GM12878 (cell line): Measurements from ENCODE around the gene SLU7. TPM values are rescaled to one million over a fixed set of nuclear protein-coding genes. Genes with fewer than 3 reads are reported as not detected.

Experiments
- ATAC-seq: fragments of 200-7000 bp; cut with Tn5 transposase; 3 replicates; pipeline ENCODE4 v1.9.1; 2020; ENCODE audit warnings: mild to moderate bottlenecking, moderate library complexity
- BruUV-seq: library from RNA; stranded (reverse); fragments of 400-500 nt; replicated peaks from 2 replicates; lab custom pipeline; 2021; lab: Mats Ljungman, UMichigan
- CTCF ChIA-PET: fragments of 300-600 bp; sonication (Branson Sonifier 250); formaldehyde crosslinking; extraction: SDS; loops from one replicate; lab custom pipeline; 2021; ENCODE audit warnings: inconsistent platforms; lab: Yijun Ruan, JAX
- POLR2A ChIA-PET: fragments of 350-600 bp; formaldehyde crosslinking; extraction: SDS; loops from one replicate; lab custom pipeline; 2021; ENCODE audit warnings: inconsistent platforms; lab: Charles Lee
- RAD21 ChIA-PET: fragments of 300-600 bp; sonication (Branson Sonifier 250); formaldehyde crosslinking; loops from one replicate; lab custom pipeline; 2023; ENCODE audit warnings: antibody characterized with exemption; ENCODE audit not compliant: unreplicated experiment; lab: Charles Lee
- SMC1A ChIA-PET: fragments of 300-600 bp; sonication (Branson Sonifier 250); formaldehyde crosslinking; loops from one replicate; lab custom pipeline; 2023; ENCODE audit not compliant: unreplicated experiment, uncharacterized antibody; lab: Charles Lee
- DNase-seq: peaks from one replicate; pipeline ENCODE4 v3.0.0-alpha.2; 2011; ENCODE audit warnings: low read depth, low spot score
- FAIRE-seq: peaks from 3 replicates; lab custom pipeline; 2011; peaks lifted over from hg19 to GRCh38; lab: Jason Lieb, UNC
- H2AFZ ChIP-seq: 2 replicates; pipeline ENCODE4 v1.6.0; 2011; ENCODE audit warnings: low read depth, low read length, control low read depth; ENCODE audit not compliant: control insufficient read depth
- H3K27ac ChIP-seq: 2 replicates; pipeline ENCODE4 v1.5.1; 2011; ENCODE audit warnings: control low read depth; ENCODE audit not compliant: control insufficient read depth, insufficient read depth
- H3K27me3 ChIP-seq, 2 experiments: replicated peaks in 1 of 2; 2 replicates each; pipeline versions ENCODE4 v1.6.0 to v1.6.1; 2011; ENCODE audit warnings: low read length in 1 of 2; ENCODE audit not compliant: control insufficient read depth in 2 of 2, insufficient read depth in 2 of 2
- H3K36me3 ChIP-seq, 2 experiments: 2 replicates each; pipeline ENCODE4 v1.5.1; 2011; ENCODE audit warnings: low read length in 1 of 2; ENCODE audit not compliant: control insufficient read depth in 2 of 2, insufficient read depth in 2 of 2
- H3K4me1 ChIP-seq: 2 replicates; pipeline ENCODE4 v1.6.1; 2011; ENCODE audit warnings: mild to moderate bottlenecking, low read length, moderate library complexity, mixed read lengths; ENCODE audit not compliant: control insufficient read depth, insufficient read depth
- H3K4me2 ChIP-seq: 2 replicates; pipeline ENCODE4 v1.6.0; 2011; ENCODE audit warnings: control low read depth; ENCODE audit not compliant: control insufficient read depth, insufficient read depth
- H3K4me3 ChIP-seq: fragments of 200-600 bp; sonication (generic); 2 replicates; pipeline ENCODE4 v1.5.1; 2016
- H3K79me2 ChIP-seq: 2 replicates; pipeline ENCODE4 v1.6.0; 2011; ENCODE audit warnings: low read length; ENCODE audit not compliant: control insufficient read depth, insufficient read depth
- H3K9ac ChIP-seq: 2 replicates; pipeline ENCODE4 v1.8.0; 2011; ENCODE audit warnings: low read length, control low read depth, mixed read lengths; ENCODE audit not compliant: control insufficient read depth, insufficient read depth
- H3K9me3 ChIP-seq: replicated peaks from 3 replicates; pipeline ENCODE4 v1.5.1; 2011; ENCODE audit warnings: mild to moderate bottlenecking, low read length; ENCODE audit not compliant: control insufficient read depth, insufficient read depth
- H4K20me1 ChIP-seq: 2 replicates; pipeline ENCODE4 v1.6.0; 2011; ENCODE audit not compliant: control insufficient read depth, insufficient read depth
- ATF7 ChIP-seq: fragments of 450-650 bp; IDR thresholded peaks from 2 replicates; pipeline ENCODE4 v1.6.1; 2016; ENCODE audit warnings: low read depth, mild to moderate bottlenecking
- FOXM1 ChIP-seq: IDR thresholded peaks from 2 replicates; pipeline ENCODE4 v1.6.1; 2012; ENCODE audit warnings: low read depth, mild to moderate bottlenecking, inconsistent platforms, low read length, moderate library complexity
- IKZF2 ChIP-seq, 2 experiments: fragments of 450-650 bp; IDR thresholded peaks; 2 replicates each; pipeline ENCODE4 v1.6.1; 2017; ENCODE audit warnings: mild to moderate bottlenecking in 2 of 2, moderate library complexity in 2 of 2
- NFXL1 ChIP-seq: fragments of 450-650 bp; IDR thresholded peaks from 2 replicates; pipeline ENCODE4 v1.6.1; 2017; ENCODE audit warnings: antibody characterized with exemption, mild to moderate bottlenecking, borderline replicate concordance
- NR2F1 ChIP-seq: fragments of 450-650 bp; conservative IDR thresholded peaks from 2 replicates; pipeline ENCODE4 v1.6.1; 2017; ENCODE audit warnings: mild to moderate bottlenecking
- RFX5 ChIP-seq: IDR thresholded peaks from 2 replicates; pipeline ENCODE4 v1.6.1; 2011; ENCODE audit warnings: low read depth, low read length, improper control_type of control experiment
- RUNX3 ChIP-seq: IDR thresholded peaks from 2 replicates; pipeline ENCODE4 v1.6.1; 2012; ENCODE audit warnings: low read length, inconsistent platforms
- SREBF1 ChIP-seq: IDR thresholded peaks from 2 replicates; pipeline ENCODE4 v1.6.1; 2012; ENCODE audit warnings: mild to moderate bottlenecking, low read length
- WGBS: methylation state at CpG from one replicate; pipeline ENCODE4 v1.1.6; 2016; ENCODE audit warnings: low lambda C conversion rate; ENCODE audit not compliant: insufficient replicate concordance, insufficient coverage; ENCODE audit errors: missing lambda C conversion rate; 5-methylcytosine and 5-hydroxymethylcytosine counted together
- in situ Hi-C: fragments of 300-500 bp; cut with MboI; formaldehyde crosslinking; loops from 9 replicates; pipeline ENCODE4 v1.14.3; 2018; ENCODE audit warnings: mixed read lengths
- intact Hi-C: fragments of 100-400 bp; cut with micrococcal nuclease; formaldehyde crosslinking; loops from one replicate; pipeline ENCODE4 v1.14.2; 2022; ENCODE audit not compliant: unreplicated experiment
- polyA plus RNA-seq, 11 experiments: library from polyadenylated mRNA; depleted of rRNA in 4 of 11; unstranded in 6 of 11; stranded (reverse) in 5 of 11; fragments of >200 nt; fragmentation: Nextera tagmentation in 4 of 11; fragmentation: Illumina TruSeq in 1 of 11; extraction: Ambion mirVana in 4 of 11; extraction: Trizol in 1 of 11; gene quantifications; 1 replicate in 1 of 11; 2 replicates in 10 of 11; pipeline versions ENCODE4 v1.2.1 to v1.2.3, GENCODE V29; 2011 to 2016; ENCODE audit warnings: inconsistent platforms in 2 of 11, missing spikeins in 2 of 11, low read depth in 1 of 11
- total RNA-seq, 4 experiments: library from RNA; depleted of rRNA in 3 of 4; stranded (reverse); fragments of >200 nt in 3 of 4; fragmentation: Illumina TruSeq in 1 of 4; extraction: Trizol in 1 of 4; gene quantifications; 2 replicates each; pipeline versions ENCODE4 v1.2.1 to v1.2.3, GENCODE V29; 2013 to 2021
- TF ChIP-seq, protein P1 (sequence below): fragments of 450-650 bp; formaldehyde crosslinking; IDR thresholded peaks from 2 replicates; pipeline ENCODE4 v1.4.0; 2022; ENCODE audit warnings: mild to moderate bottlenecking, moderate library complexity
- TF ChIP-seq, protein P2 (sequence below): fragments of 450-650 bp; IDR thresholded peaks from 2 replicates; pipeline ENCODE4 v1.6.1; 2016; ENCODE audit warnings: mild to moderate bottlenecking, moderate library complexity, borderline replicate concordance
- TF ChIP-seq, protein P3 (sequence below): IDR thresholded peaks from 2 replicates; pipeline ENCODE4 v1.6.1; 2012; ENCODE audit warnings: low read depth, low read length, improper control_type of control experiment

Gene SLU7
- total and polyA plus RNA-seq, 10 of the 15 experiments (the other 5 are each of a cell fraction or from before 2014, with no cell fraction given) = 32.7 to 55.2 (median 46.6) TPM

- Histone ChIP-seq H3K4me3 (no peak overlapping the region), H3K9ac (no peak overlapping the region), H3K27ac (no peak overlapping the region), H4K20me1 (no peaks in the 10 kb centered on the region), H3K4me1 (no peaks in the 10 kb centered on the region), H2AFZ (no peak overlapping the region), H3K27me3 (peaks cover 0 to 5% of the 10 kb centered on the region in 2 experiments; a peak in 1 of 4 replicates), H3K79me2 (no peaks in the 10 kb centered on the region), H3K9me3 (no peaks in the 10 kb centered on the region), H3K4me2 (no peak overlapping the region), H3K36me3 (no peaks in the 10 kb centered on the region)
- in situ Hi-C loops = no loop called here
- POLR2A ChIA-PET = interaction anchor here (0.6 kb wide), 1 partner anchor 111 kb away, joined by 3 read pairs; no protein-coding TSS in a partner anchor
- no peak for ATAC-seq
- no TSS peak for BruUV-seq
- SMC1A ChIA-PET = interaction anchor here (1.0 to 5.8 kb wide), 4 partner anchors 13 to 356 kb away, joined by 3 to 42 read pairs (median 4); no protein-coding TSS in a partner anchor
- CTCF ChIA-PET = interaction anchor here (0.8 to 1.6 kb wide), 4 partner anchors 13 to 180 kb away, joined by 3 to 5 read pairs (median 4); no protein-coding TSS in a partner anchor
- RAD21 ChIA-PET = interaction anchor here (1.2 kb wide), 1 partner anchor 32 kb away, joined by 4 read pairs; no protein-coding TSS in a partner anchor
- FAIRE-seq = no peak
- intact Hi-C loops = no loop called here
- no peak for DNase-seq
- WGBS = 51% methylated on average over 5 of the region's 5 CpGs
- TF ChIP-seq RFX5 (no peak), NR2F1 (no peak), RUNX3 (no peak), SREBF1 (no peak), IKZF2 (IDR thresholded peaks at IDR 0.05) (no peak), ATF7 (no peak), NFXL1 (no peak), FOXM1 (no peak)
- TF ChIP-seq, protein P1, sequence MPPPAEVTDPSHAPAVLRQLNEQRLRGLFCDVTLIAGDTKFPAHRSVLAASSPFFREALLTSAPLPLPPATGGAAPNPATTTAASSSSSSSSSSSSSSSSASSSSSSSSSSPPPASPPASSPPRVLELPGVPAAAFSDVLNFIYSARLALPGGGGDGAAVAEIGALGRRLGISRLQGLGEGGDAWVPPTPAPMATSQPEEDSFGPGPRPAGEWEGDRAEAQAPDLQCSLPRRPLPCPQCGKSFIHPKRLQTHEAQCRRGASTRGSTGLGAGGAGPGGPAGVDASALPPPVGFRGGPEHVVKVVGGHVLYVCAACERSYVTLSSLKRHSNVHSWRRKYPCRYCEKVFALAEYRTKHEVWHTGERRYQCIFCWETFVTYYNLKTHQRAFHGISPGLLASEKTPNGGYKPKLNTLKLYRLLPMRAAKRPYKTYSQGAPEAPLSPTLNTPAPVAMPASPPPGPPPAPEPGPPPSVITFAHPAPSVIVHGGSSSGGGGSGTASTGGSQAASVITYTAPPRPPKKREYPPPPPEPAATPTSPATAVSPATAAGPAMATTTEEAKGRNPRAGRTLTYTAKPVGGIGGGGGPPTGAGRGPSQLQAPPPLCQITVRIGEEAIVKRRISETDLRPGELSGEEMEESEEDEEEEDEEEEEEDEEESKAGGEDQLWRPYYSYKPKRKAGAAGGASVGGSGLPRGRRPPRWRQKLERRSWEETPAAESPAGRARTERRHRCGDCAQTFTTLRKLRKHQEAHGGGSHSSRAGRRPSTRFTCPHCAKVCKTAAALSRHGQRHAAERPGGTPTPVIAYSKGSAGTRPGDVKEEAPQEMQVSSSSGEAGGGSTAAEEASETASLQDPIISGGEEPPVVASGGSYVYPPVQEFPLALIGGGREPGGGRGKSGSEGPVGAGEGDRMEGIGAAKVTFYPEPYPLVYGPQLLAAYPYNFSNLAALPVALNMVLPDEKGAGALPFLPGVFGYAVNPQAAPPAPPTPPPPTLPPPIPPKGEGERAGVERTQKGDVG (CRISPR knock-in tag) = no peak
- TF ChIP-seq, protein P2, sequence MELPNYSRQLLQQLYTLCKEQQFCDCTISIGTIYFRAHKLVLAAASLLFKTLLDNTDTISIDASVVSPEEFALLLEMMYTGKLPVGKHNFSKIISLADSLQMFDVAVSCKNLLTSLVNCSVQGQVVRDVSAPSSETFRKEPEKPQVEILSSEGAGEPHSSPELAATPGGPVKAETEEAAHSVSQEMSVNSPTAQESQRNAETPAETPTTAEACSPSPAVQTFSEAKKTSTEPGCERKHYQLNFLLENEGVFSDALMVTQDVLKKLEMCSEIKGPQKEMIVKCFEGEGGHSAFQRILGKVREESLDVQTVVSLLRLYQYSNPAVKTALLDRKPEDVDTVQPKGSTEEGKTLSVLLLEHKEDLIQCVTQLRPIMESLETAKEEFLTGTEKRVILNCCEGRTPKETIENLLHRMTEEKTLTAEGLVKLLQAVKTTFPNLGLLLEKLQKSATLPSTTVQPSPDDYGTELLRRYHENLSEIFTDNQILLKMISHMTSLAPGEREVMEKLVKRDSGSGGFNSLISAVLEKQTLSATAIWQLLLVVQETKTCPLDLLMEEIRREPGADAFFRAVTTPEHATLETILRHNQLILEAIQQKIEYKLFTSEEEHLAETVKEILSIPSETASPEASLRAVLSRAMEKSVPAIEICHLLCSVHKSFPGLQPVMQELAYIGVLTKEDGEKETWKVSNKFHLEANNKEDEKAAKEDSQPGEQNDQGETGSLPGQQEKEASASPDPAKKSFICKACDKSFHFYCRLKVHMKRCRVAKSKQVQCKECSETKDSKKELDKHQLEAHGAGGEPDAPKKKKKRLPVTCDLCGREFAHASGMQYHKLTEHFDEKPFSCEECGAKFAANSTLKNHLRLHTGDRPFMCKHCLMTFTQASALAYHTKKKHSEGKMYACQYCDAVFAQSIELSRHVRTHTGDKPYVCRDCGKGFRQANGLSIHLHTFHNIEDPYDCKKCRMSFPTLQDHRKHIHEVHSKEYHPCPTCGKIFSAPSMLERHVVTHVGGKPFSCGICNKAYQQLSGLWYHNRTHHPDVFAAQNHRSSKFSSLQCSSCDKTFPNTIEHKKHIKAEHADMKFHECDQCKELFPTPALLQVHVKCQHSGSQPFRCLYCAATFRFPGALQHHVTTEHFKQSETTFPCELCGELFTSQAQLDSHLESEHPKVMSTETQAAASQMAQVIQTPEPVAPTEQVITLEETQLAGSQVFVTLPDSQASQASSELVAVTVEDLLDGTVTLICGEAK = no peak
- TF ChIP-seq, protein P3, sequence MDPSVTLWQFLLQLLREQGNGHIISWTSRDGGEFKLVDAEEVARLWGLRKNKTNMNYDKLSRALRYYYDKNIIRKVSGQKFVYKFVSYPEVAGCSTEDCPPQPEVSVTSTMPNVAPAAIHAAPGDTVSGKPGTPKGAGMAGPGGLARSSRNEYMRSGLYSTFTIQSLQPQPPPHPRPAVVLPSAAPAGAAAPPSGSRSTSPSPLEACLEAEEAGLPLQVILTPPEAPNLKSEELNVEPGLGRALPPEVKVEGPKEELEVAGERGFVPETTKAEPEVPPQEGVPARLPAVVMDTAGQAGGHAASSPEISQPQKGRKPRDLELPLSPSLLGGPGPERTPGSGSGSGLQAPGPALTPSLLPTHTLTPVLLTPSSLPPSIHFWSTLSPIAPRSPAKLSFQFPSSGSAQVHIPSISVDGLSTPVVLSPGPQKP = no peak
Measured at GRCh38 chr5:160377651-160378050, 41.2 kb downstream of the SLU7 start.
